Peyer's patch (tissue), 4 donors: ENCODE results near the gene BMPER. TPM values are rescaled to one million over a fixed set of nuclear protein-coding genes. Genes with fewer than 3 reads are reported as not detected.

Experiments used
- DNase-seq, 3 donors: peaks; one replicate each; pipeline ENCODE4 v3.0.0-alpha.2; 2017 to 2019
- H3K27ac ChIP-seq, 4 donors: fragments of 200-600 bp; sonication (generic); one replicate each; pipeline ENCODE4 v1.5.1; 2016 to 2019
- H3K27me3 ChIP-seq, 2 donors: fragments of 200-600 bp; sonication (generic); one replicate each; pipeline ENCODE4 v1.5.1; 2019
- H3K36me3 ChIP-seq, 3 donors: fragments of 200-600 bp; sonication (generic); one replicate each; pipeline ENCODE4 v1.5.1; 2016 to 2019
- H3K4me1 ChIP-seq, 4 donors: fragments of 200-600 bp; sonication (generic); one replicate each; pipeline ENCODE4 v1.5.1; 2016 to 2019
- H3K4me3 ChIP-seq, 4 donors: fragments of 200-600 bp; sonication (generic); 1 replicate in 3 of 4; 2 replicates in 1 of 4; pipeline ENCODE4 v1.5.1; 2016 to 2019; ENCODE audit warnings: mild to moderate bottlenecking in 1 of 4
- H3K9me3 ChIP-seq, 4 donors: fragments of 200-600 bp; sonication (generic); one replicate each; pipeline ENCODE4 v1.5.1; 2016 to 2019; ENCODE audit warnings: mild to moderate bottlenecking in 1 of 4
- POLR2A ChIP-seq, 2 donors: fragments of 450-650 bp; IDR thresholded peaks; one replicate each; pipeline ENCODE4 v1.5.1; 2017; ENCODE audit warnings: antibody characterized with exemption in 2 of 2, mild to moderate bottlenecking in 2 of 2, moderate library complexity in 2 of 2
- total RNA-seq, 4 donors: library from RNA; depleted of rRNA; stranded (reverse); fragments of >200 nt; gene quantifications; one replicate each; pipeline ENCODE4 v1.1.0, GENCODE V29; 2016
- TF ChIP-seq, protein P1 (sequence below), 6 experiments: fragments of 450-650 bp in 4 of 6; fragments of 200-600 bp in 2 of 6; sonication (generic) in 1 of 6; IDR thresholded peaks; one replicate each; pipeline ENCODE4 v1.5.1; 2017 to 2019; ENCODE audit warnings: antibody characterized with exemption in 6 of 6, mild to moderate bottlenecking in 3 of 6, moderate library complexity in 1 of 6

BMPER gene
- total RNA-seq, 4 donors from 2014 or later = 4.0 to 50.3 (median 17.6) TPM

GRCh38 chr7:33909755-33910154 is 4.4 kb downstream of the BMPER start:
- Histone ChIP-seq H3K9me3 (no peaks in the 10 kb centered on the region), H3K27me3 (no peaks in the 10 kb centered on the region), H3K27ac (no peak overlapping the region), H3K4me1 (peaks cover 0 to 8% (median 0%) of the 10 kb centered on the region in 4 donors), H3K4me3 (no peak overlapping the region), H3K36me3 (no peaks in the 10 kb centered on the region)
- DNase-seq = no peak
- TF ChIP-seq POLR2A (IDR thresholded peaks at IDR 0.05) = no peak
- TF ChIP-seq, protein P1, sequence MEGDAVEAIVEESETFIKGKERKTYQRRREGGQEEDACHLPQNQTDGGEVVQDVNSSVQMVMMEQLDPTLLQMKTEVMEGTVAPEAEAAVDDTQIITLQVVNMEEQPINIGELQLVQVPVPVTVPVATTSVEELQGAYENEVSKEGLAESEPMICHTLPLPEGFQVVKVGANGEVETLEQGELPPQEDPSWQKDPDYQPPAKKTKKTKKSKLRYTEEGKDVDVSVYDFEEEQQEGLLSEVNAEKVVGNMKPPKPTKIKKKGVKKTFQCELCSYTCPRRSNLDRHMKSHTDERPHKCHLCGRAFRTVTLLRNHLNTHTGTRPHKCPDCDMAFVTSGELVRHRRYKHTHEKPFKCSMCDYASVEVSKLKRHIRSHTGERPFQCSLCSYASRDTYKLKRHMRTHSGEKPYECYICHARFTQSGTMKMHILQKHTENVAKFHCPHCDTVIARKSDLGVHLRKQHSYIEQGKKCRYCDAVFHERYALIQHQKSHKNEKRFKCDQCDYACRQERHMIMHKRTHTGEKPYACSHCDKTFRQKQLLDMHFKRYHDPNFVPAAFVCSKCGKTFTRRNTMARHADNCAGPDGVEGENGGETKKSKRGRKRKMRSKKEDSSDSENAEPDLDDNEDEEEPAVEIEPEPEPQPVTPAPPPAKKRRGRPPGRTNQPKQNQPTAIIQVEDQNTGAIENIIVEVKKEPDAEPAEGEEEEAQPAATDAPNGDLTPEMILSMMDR (IDR thresholded peaks at IDR 0.05) = no peak

- Histone ChIP-seq H3K4me3 (no peak overlapping the region), H3K36me3 (no peaks in the 10 kb centered on the region), H3K27ac (no peak overlapping the region), H3K27me3 (no peaks in the 10 kb centered on the region), H3K4me1 (no peaks in the 10 kb centered on the region), H3K9me3 (no peaks in the 10 kb centered on the region)
- TF ChIP-seq, protein P1 (IDR thresholded peaks at IDR 0.05) = no peak
- no peak for TF ChIP-seq POLR2A (IDR thresholded peaks at IDR 0.05)
- DNase-seq = no peak
These were observed 5.4 kb downstream of the BMPER start for GRCh38 chr7:33910756-33911155.

DNA sequence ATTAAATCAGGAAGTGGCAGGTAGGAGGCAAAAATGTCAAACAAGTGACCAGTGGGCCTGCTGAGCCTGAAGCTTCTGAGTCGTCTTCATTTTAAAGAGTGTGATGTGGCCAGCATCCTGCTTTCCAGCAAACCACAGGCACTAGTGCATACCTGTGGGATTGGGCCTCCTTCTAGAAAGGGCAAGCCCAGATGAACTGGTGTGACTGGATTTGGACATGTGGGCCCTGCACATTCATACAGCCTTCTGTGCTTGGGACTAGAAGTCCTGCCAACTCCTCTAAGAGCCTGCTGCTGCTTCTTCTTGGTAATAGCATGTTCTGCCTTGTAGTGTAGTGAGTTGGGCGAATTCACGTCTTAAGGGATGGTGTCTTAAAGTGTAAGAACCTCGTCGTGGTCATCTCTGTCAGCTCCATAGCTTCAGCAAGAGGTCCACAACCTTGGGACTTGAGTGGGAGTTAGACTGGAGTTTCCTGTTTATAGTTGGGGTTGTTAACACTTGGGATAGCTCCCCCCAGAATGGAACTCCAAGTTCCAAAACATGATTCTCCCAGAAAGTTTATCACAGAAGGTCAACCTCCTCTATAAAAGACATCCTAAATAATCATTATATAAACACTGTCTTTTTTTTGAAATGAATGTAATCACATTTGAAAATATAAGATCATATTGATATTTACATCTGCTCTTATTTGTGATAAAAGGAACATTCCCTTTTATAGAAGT is 11.2 kb downstream of the BMPER start:
- peak overlapping the region in 2 of 4 donors; percentile 49 to 55 for H3K27ac ChIP-seq
- TF ChIP-seq POLR2A (IDR thresholded peaks at IDR 0.05) = no peak
- TF ChIP-seq, protein P1 (IDR thresholded peaks at IDR 0.05) = no peak
- no peak for DNase-seq

DNA sequence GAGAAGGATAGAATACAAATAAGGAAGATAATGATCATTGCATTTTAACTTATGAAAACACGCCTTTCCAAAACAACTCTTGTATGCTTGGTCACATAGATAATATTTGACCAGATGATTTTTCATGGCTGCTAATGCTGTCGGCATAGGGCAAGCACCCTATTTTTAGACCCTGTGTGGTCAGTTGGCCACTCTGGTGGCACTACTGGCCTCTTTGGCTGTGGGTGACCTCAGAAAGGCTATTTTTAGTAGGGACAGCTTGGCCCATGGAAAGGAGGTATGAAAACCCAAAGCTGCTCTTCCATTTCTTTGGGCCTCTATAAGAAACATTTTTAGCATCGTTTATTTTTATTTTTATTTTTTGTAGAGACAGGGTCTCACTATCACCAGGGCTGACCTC is 12.3 kb downstream of the BMPER start:
- TF ChIP-seq POLR2A (IDR thresholded peaks at IDR 0.05) = no peak
- TF ChIP-seq, protein P1 (IDR thresholded peaks at IDR 0.05) = no peak
- H3K9me3 ChIP-seq = no peaks in the 10 kb centered on the region
- no peaks in the 10 kb centered on the region for H3K27me3 ChIP-seq
- no peaks in the 10 kb centered on the region for H3K36me3 ChIP-seq
- H3K27ac ChIP-seq = peak overlapping the region in 1 of 4 donors; percentile 55
- no peak overlapping the region for H3K4me3 ChIP-seq
- no peaks in the 10 kb centered on the region for H3K4me1 ChIP-seq
- DNase-seq = no peak

More for the DNA sequence above, 11.2 kb downstream of the BMPER start:
- Histone ChIP-seq H3K27me3 (no peaks in the 10 kb centered on the region), H3K36me3 (no peaks in the 10 kb centered on the region), H3K9me3 (no peaks in the 10 kb centered on the region), H3K4me3 (no peak overlapping the region), H3K4me1 (no peaks in the 10 kb centered on the region)

DNA sequence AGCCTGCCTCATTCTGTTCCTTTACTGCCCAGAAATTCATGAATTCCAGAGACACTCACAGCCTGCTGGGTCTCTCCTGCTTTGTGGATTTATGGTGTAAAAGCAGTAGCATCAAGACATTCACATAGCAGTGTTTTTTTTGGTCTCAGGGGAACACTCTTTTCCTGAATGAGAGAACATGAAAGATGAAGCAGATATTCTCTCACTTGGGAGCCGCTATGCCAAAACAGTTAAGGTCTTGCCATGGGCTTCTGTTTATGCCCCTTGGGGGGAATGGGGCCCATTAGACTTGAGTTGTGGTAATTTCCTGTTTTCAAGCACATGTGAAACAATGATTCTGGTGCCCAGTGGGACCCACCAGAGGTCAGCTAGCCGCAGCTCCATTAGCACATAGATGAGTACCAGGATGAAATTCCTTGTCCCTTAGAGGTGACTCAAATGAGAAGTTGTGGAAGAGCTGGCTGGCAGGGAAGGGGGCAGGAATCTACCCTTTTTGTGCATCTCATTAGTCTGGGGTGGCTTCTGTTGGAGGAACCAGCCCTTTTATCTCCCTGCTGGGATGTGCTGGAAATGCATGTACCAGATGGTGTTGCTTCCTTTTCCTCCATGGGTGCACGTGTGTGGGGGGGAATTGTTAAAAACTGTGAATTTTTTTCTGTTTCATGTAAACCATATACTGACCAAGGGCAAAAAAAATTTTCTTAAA is 13.3 kb downstream of the BMPER start:
- Histone ChIP-seq H3K36me3 (no peaks in the 10 kb centered on the region), H3K4me3 (no peak overlapping the region), H3K27ac (no peak overlapping the region), H3K9me3 (no peaks in the 10 kb centered on the region), H3K27me3 (no peaks in the 10 kb centered on the region), H3K4me1 (no peaks in the 10 kb centered on the region)
- TF ChIP-seq, protein P1 (IDR thresholded peaks at IDR 0.05) = no peak
- TF ChIP-seq POLR2A (IDR thresholded peaks at IDR 0.05) = no peak
- DNase-seq = no peak
